NCI-H1092 (cell line): ENCODE data around the gene IQSEC1.
A peak's percentile ranks its signal among the peaks of the same experiment; 100 is the strongest.

Source experiments
- DNase-seq: peaks from one replicate; lab custom pipeline; 2025; lab: John Stamatoyannopoulos, UW

Gene IQSEC1

GRCh38 chr3:13028010-13028821, 45.0 kb downstream of the IQSEC1 start:
- DNase-seq, result no peak

- no peak for DNase-seq
Measured at GRCh38 chr3:13027154-13027553, 46.1 kb downstream of the IQSEC1 start.

GRCh38 chr3:13026534-13026933, 46.7 kb downstream of the IQSEC1 start:
- no peak for DNase-seq

- no peak for DNase-seq
Measured at GRCh38 chr3:13025778-13026518, 47.3 kb downstream of the IQSEC1 start.

GRCh38 chr3:13025090-13025489, 48.1 kb downstream of the IQSEC1 start:
- no peak for DNase-seq

- no peak for DNase-seq
Measured at GRCh38 chr3:13024765-13025065, 48.5 kb downstream of the IQSEC1 start.

GRCh38 chr3:13023971-13024764, 49.1 kb downstream of the IQSEC1 start:
- no peak for DNase-seq

GRCh38 chr3:13023235-13023970, 49.8 kb downstream of the IQSEC1 start:
- peak; percentile 34 for DNase-seq

- DNase-seq, result peak; percentile 35
Measured at GRCh38 chr3:13022348-13023234, 50.6 kb downstream of the IQSEC1 start.

- peak; percentile 62 for DNase-seq
Measured at GRCh38 chr3:13021141-13022114, 51.8 kb downstream of the IQSEC1 start.

- DNase-seq, result no peak
Measured at GRCh38 chr3:13020159-13020750, 53.0 kb downstream of the IQSEC1 start.

- DNase-seq, result no peak
Measured at GRCh38 chr3:13019243-13020095, 53.8 kb downstream of the IQSEC1 start.

GRCh38 chr3:13018561-13019242, 54.5 kb downstream of the IQSEC1 start:
- no peak for DNase-seq

- DNase-seq, result peak; percentile 81
Measured at GRCh38 chr3:13018043-13018451, 55.2 kb downstream of the IQSEC1 start.

GRCh38 chr3:13017361-13018042, 55.7 kb downstream of the IQSEC1 start:
- DNase-seq, result no peak

- no peak for DNase-seq
Measured at GRCh38 chr3:13016721-13017255, 56.4 kb downstream of the IQSEC1 start.
